Measurements from ENCODE around the gene TCF23.
"Not testable (repeated sequence)": the region's sequence is repeated elsewhere in the genome, so short reads cannot be mapped to it uniquely, and the experiment has no call there.

The TCF23 gene

GRCh38 chr2:27189989-27190388 is 41.2 kb downstream of the TCF23 start:
- DNase-seq (ENCODE audit: low read depth in 2 of 2), result no peak

GRCh38 chr2:27191070-27191829 is 42.4 kb downstream of the TCF23 start:
- DNase-seq (ENCODE audit: low read depth in 2 of 2), result no peak

GRCh38 chr2:27194538-27195354 is 45.9 kb downstream of the TCF23 start:
- no peak for DNase-seq (ENCODE audit: low read depth in 2 of 2)

GRCh38 chr2:27195799-27196198 is 47.0 kb downstream of the TCF23 start:
- not testable (repeated sequence) for DNase-seq (ENCODE audit: low read depth in 2 of 2)

- DNase-seq (ENCODE audit: low read depth in 2 of 2), result not testable (repeated sequence)
Observed at GRCh38 chr2:27198068-27198467, 49.3 kb downstream of the TCF23 start.

GRCh38 chr2:27198627-27199026 is 49.8 kb downstream of the TCF23 start:
- DNase-seq (ENCODE audit: low read depth in 2 of 2), result no peak

GRCh38 chr2:27199241-27199640 is 50.4 kb downstream of the TCF23 start:
- DNase-seq (ENCODE audit: low read depth in 2 of 2), result no peak

GRCh38 chr2:27201675-27202074 is 52.9 kb downstream of the TCF23 start:
- no peak for DNase-seq (ENCODE audit: low read depth in 2 of 2)

GRCh38 chr2:27202854-27203253 is 54.0 kb downstream of the TCF23 start:
- no peak for DNase-seq (ENCODE audit: low read depth in 2 of 2)

- DNase-seq (ENCODE audit: low read depth in 2 of 2), result no peak
Observed at GRCh38 chr2:27203741-27204140, 54.9 kb downstream of the TCF23 start.

- no peak for DNase-seq (ENCODE audit: low read depth in 2 of 2)
Observed at GRCh38 chr2:27204566-27204965, 55.8 kb downstream of the TCF23 start.

GRCh38 chr2:27205206-27205605 is 56.4 kb downstream of the TCF23 start:
- DNase-seq (ENCODE audit: low read depth in 2 of 2), result no peak

- DNase-seq (ENCODE audit: low read depth in 2 of 2), result no peak
Observed at GRCh38 chr2:27206346-27206745, 57.5 kb downstream of the TCF23 start.

Measured in stimulated activated CD4-positive, alpha-beta T cell treated with anti-CD3 and anti-CD28 coated beads, Interleukin-12 subunit alpha, Interleukin-12 subunit beta, amount 100 ng/mL, for 24 hours (primary cell).